Common myeloid progenitor, CD34-positive (primary cell): ENCODE measurements around the gene ATG5.
"Not testable (repeated sequence)": the region's sequence is repeated elsewhere in the genome, so short reads cannot be mapped to it uniquely, and the experiment has no call there.

Experiments
- CTCF ChIA-PET: fragments of 350-600 bp; sonication (Branson Sonifier 250); formaldehyde crosslinking; loops from one replicate; lab custom pipeline; 2021; ENCODE audit warnings: antibody characterized with exemption; lab: Charles Lee
- POLR2A ChIA-PET: fragments of 350-600 bp; sonication (Branson Sonifier 250); formaldehyde crosslinking; loops from one replicate; lab custom pipeline; 2021; ENCODE audit warnings: antibody characterized with exemption; lab: Charles Lee
- DNase-seq, 3 donors: peaks; one replicate each; pipeline versions ENCODE4 v3.0.0 to v3.0.0-alpha.2; 2013
- H3K27ac ChIP-seq, 2 experiments: 1 replicate in 1 of 2; 2 replicates in 1 of 2; pipeline ENCODE4 v1.7.0; 2013; ENCODE audit warnings: inconsistent platforms in 2 of 2, low read length in 2 of 2, mild to moderate bottlenecking in 2 of 2, low read depth in 1 of 2, moderate library complexity in 1 of 2; ENCODE audit not compliant: severe bottlenecking in 2 of 2, insufficient read depth in 1 of 2, poor library complexity in 1 of 2
- H3K27me3 ChIP-seq, 5 experiments: replicated peaks in 2 of 5; 1 replicate in 3 of 5; 2 replicates in 2 of 5; pipeline versions ENCODE4 v1.6.1 to v1.7.0; 2013; ENCODE audit warnings: low read length in 4 of 5, mild to moderate bottlenecking in 2 of 5, moderate library complexity in 2 of 5, inconsistent platforms in 1 of 5; ENCODE audit not compliant: insufficient read depth in 5 of 5, control insufficient read depth in 4 of 5
- H3K36me3 ChIP-seq, 4 experiments: 1 replicate in 2 of 4; 2 replicates in 2 of 4; pipeline versions ENCODE4 v1.6.1 to v1.7.0; 2013; ENCODE audit warnings: low read length in 3 of 4, control low read depth in 1 of 4, mild to moderate bottlenecking in 1 of 4; ENCODE audit not compliant: control insufficient read depth in 4 of 4, insufficient read depth in 4 of 4
- H3K4me1 ChIP-seq, 4 experiments: 1 replicate in 3 of 4; 2 replicates in 1 of 4; pipeline versions ENCODE4 v1.6.1 to v1.7.1; 2013; ENCODE audit warnings: low read length in 3 of 4, mild to moderate bottlenecking in 3 of 4, control low read depth in 1 of 4, inconsistent platforms in 1 of 4, moderate library complexity in 1 of 4; ENCODE audit not compliant: control insufficient read depth in 4 of 4, insufficient read depth in 4 of 4; ENCODE audit errors: control extremely low read depth in 1 of 4
- H3K4me3 ChIP-seq, 7 experiments: 1 replicate in 4 of 7; 2 replicates in 3 of 7; pipeline versions ENCODE4 v1.5.1 to v1.7.0; 2013; ENCODE audit warnings: mild to moderate bottlenecking in 7 of 7, low read length in 6 of 7, moderate library complexity in 6 of 7, inconsistent platforms in 2 of 7, low read depth in 2 of 7, control low read depth in 1 of 7; ENCODE audit not compliant: insufficient read depth in 4 of 7, control insufficient read depth in 1 of 7; ENCODE audit errors: extremely low read depth in 1 of 7
- H3K9me3 ChIP-seq, 5 experiments: 1 replicate in 4 of 5; 2 replicates in 1 of 5; pipeline versions ENCODE4 v1.6.1 to v1.7.1; 2013; ENCODE audit warnings: low read length in 4 of 5, mild to moderate bottlenecking in 2 of 5, inconsistent platforms in 1 of 5, low read depth in 1 of 5, moderate library complexity in 1 of 5; ENCODE audit not compliant: control insufficient read depth in 4 of 5, insufficient read depth in 2 of 5; ENCODE audit errors: control extremely low read depth in 1 of 5
- WGBS: methylation state at CpG from one replicate; pipeline ENCODE4 v1.1.5; 2013; ENCODE audit not compliant: insufficient coverage; 5-methylcytosine and 5-hydroxymethylcytosine counted together

Gene ATG5

DNA sequence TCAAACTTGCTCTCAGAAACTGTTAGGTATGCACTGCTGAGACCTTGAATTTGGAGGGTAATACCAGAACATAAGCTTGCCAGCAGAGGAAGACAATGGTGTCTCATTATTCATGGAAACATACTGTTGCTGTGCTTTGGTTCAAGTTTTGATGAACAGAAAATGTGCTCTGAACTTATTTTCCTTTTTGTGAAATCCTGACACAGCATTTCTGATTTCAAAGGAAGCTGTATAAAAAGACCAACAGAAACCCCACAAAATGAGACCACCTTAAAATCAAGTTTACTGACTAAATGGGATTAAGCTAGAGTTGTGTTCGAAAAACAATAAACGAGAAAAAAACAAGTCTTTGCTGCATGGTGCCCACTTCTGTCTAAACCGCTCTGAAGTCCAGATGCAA, 169.1 kb downstream of the ATG5 start:
- H3K27me3 ChIP-seq, result no peaks in the 10 kb centered on the region
- CTCF ChIA-PET, result interaction anchor here (1.3 to 1.9 kb wide), 2 partner anchors 9 to 67 kb away, joined by 4 to 8 read pairs; no protein-coding TSS in a partner anchor
- no peak overlapping the region for H3K4me3 ChIP-seq
- DNase-seq, result no peak
- no peaks in the 10 kb centered on the region for H3K9me3 ChIP-seq
- POLR2A ChIA-PET, result no interaction called here
- WGBS, result 100% methylated on average over 3 of the region's 3 CpGs
- H3K4me1 ChIP-seq, result no peaks in the 10 kb centered on the region
- H3K27ac ChIP-seq, result no peak overlapping the region
- H3K36me3 ChIP-seq, result no peaks in the 10 kb centered on the region

DNA sequence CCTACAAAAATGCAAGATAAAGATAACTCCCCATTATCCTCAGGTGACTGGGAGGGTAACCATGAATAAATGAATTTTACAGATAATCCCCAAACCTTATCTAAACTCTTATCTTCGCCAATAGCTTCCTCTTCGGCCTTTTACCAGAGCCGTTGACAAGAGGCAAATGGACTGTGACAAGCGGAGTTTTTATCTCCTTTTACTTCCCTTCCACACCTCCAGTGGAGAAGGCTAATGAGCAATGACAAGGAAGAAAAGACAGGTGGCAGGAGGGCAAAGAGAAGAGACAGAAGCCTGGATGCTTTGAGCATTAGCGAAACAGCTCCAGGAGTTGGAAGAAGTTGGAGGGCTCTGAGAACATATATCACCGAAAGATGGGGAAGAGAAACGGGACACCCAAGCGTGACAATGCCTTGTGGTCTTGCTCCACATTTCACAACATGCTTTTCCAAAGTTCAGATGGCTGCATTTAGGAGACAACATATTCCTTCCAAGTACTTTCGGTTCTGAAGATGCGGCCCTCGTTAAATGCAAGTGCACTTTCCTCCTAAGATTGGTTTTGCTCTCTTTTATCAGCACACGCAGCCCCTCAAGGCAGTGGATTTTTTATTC, 170.2 kb downstream of the ATG5 start:
- POLR2A ChIA-PET, result no interaction called here
- Histone ChIP-seq H3K4me1 (no peaks in the 10 kb centered on the region), H3K4me3 (no peak overlapping the region), H3K27me3 (no peaks in the 10 kb centered on the region), H3K27ac (no peak overlapping the region), H3K9me3 (no peaks in the 10 kb centered on the region), H3K36me3 (no peaks in the 10 kb centered on the region)
- 97% methylated on average over 8 of the region's 12 CpGs for WGBS
- CTCF ChIA-PET, result interaction anchor here (1.3 to 1.4 kb wide), 2 partner anchors 13 to 68 kb away, joined by 4 read pairs; no protein-coding TSS in a partner anchor
- no peak for DNase-seq

DNA sequence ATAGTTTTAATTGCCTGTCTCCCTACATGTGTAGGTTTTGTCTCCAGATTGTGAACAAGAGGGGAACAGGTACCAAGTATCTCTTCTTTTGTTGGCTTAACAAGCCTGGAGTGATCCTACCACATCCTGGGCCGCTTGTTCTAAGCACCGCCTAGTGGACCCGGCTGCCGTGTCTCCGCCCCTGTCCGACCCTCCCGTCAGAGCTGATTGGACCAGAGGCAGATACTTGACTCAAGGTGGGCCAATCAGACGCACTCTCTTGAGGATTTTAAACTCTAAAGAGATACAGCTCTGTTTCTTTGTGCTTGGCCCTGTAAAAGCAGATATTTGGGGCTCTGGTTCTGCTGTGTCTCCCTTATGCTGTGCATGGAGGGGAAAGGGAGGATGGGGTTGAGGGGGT, 171.2 kb downstream of the ATG5 start:
- ChIA-PET POLR2A (no interaction called here), CTCF (interaction anchor here (1.4 kb wide), 1 partner anchor 12 kb away, joined by 4 read pairs; no protein-coding TSS in a partner anchor)
- WGBS, result 99% methylated on average over 8 of the region's 8 CpGs

DNA sequence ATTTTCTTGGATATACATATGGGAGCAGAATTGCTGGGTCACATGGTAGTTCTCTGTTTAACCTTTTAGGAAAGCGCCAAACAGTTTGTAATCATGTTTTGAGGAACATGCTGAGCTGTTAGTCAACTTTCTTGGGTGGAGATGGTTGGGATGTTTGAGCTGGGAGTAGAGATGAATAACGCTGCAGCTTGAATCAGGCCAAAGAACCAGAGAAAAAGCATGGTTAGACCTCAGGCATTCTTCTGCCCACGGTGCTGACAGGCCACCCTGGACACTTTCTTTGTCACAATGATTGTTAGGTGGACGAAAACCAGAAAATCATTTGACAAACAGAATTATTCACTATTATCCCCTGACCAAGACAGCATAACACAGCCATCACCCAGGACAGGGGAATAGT, 172.6 kb downstream of the ATG5 start:
- ChIA-PET POLR2A (interaction anchor here (0.5 kb wide), 1 partner anchor 41 kb away, joined by 3 read pairs; no protein-coding TSS in a partner anchor), CTCF (interaction anchor here (0.6 to 1.1 kb wide), 2 partner anchors 8 to 144 kb away, joined by 3 to 4 read pairs; no protein-coding TSS in a partner anchor)

More for the DNA sequence above, 171.2 kb downstream of the ATG5 start:
- no peak for DNase-seq
- H3K27ac ChIP-seq, result no peak overlapping the region
- no peak overlapping the region for H3K4me3 ChIP-seq
- no peaks in the 10 kb centered on the region for H3K9me3 ChIP-seq
- H3K27me3 ChIP-seq, result no peaks in the 10 kb centered on the region
- no peaks in the 10 kb centered on the region for H3K4me1 ChIP-seq
- no peaks in the 10 kb centered on the region for H3K36me3 ChIP-seq

DNA sequence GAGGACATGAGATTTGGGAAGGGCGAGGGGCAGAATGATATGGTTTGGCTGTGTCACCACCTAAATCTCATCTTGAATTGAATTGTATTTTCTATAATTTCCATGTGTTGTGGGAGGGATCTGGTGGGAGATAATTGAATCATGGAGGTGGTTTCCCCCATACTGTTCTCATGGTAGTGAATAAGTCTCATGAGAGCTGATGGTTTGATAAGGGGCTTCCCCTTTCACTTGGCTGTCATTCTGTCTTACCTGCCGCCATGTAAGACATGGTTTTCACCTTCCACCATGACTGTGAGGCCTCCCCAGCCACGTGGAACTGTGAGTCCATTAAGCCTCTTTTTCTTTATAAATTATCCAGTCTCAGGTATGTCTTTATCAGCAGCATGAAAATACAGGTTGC, 173.1 kb downstream of the ATG5 start:
- H3K4me3 ChIP-seq, H3K36me3 ChIP-seq, H3K27me3 ChIP-seq, H3K27ac ChIP-seq, H3K9me3 ChIP-seq, DNase-seq, H3K4me1 ChIP-seq: not testable (repeated sequence)
- WGBS, result 90% methylated on average over 2 of the region's 3 CpGs
- ChIA-PET POLR2A (interaction anchor here (0.5 kb wide), 1 partner anchor 40 kb away, joined by 3 read pairs; no protein-coding TSS in a partner anchor), CTCF (interaction anchor here (0.6 to 1.1 kb wide), 2 partner anchors 9 to 143 kb away, joined by 3 to 4 read pairs; no protein-coding TSS in a partner anchor)

More for the DNA sequence above, 172.6 kb downstream of the ATG5 start:
- Histone ChIP-seq H3K4me3 (no peak overlapping the region), H3K4me1 (no peaks in the 10 kb centered on the region), H3K27ac (no peak overlapping the region), H3K9me3 (no peaks in the 10 kb centered on the region), H3K36me3 (no peaks in the 10 kb centered on the region), H3K27me3 (no peaks in the 10 kb centered on the region)
- DNase-seq, result no peak
- 100% methylated on average over 2 of the region's 4 CpGs for WGBS

DNA sequence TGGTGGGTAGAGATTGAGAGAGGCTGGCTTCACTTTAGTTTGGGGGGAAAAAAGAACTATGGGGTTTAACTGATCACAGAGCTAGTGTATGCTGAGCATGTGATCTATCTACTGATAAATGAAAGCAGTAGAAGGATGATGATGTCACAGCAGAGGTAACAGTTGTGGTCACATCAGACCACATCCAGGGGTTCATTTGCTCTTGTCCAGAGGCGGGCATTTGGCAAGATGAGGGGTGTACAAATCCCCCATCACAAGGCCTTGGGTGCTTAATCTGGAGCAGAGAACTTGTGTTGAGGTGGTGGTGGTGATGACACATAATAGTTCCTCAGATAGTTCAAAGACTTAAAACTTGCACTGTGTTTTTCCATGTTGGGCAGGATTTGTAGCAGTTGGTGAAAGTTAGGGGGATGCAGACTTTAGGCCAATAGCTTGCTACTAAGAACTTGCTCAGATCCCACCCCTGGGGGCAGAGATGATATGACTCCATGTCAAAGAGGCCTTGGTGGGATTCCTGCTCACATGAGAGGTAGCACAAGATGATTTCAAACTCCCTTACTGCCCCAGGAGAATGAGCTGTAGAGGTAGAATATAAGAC, 176.0 kb downstream of the ATG5 start:
- POLR2A ChIA-PET, result no interaction called here

DNA sequence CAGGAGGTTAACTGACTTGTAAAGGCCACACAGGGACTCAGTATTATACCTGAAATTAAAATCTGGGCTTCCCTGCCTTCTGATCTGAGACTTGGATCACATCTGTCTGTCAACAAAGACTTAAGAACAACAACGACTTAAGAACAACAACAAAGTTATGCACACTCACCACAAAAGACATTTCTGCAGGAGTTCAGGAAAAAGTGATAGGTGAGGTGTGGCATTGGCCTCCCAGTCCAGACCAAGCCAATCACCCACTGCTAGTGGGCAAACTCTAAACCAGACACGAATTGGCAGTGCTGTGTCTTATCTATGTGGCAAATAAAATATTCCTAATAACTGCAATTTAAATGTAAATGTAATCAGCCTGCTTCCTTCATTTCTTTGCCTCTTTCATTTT, 178.1 kb downstream of the ATG5 start:
- POLR2A ChIA-PET, result interaction anchor here (0.6 kb wide), 1 partner anchor 394 kb away, joined by 5 read pairs; no protein-coding TSS in a partner anchor
- no peak for DNase-seq
- Histone ChIP-seq H3K9me3 (no peaks in the 10 kb centered on the region), H3K27me3 (no peaks in the 10 kb centered on the region), H3K4me1 (peaks cover 0 to 6% (median under 1%) of the 10 kb centered on the region in 4 experiments), H3K27ac (no peak overlapping the region), H3K4me3 (no peak overlapping the region), H3K36me3 (no peaks in the 10 kb centered on the region)
- no CpG with 5 or more reads among the region's 2 CpGs for WGBS
- CTCF ChIA-PET, result interaction anchor here (2.2 kb wide), 1 partner anchor 9 kb away, joined by 8 read pairs; no protein-coding TSS in a partner anchor

More for the DNA sequence above, 176.0 kb downstream of the ATG5 start:
- Histone ChIP-seq H3K9me3 (no peaks in the 10 kb centered on the region), H3K27me3 (no peaks in the 10 kb centered on the region), H3K36me3 (no peaks in the 10 kb centered on the region), H3K4me3 (no peak overlapping the region), H3K4me1 (peaks cover 0 to 3% (median 0%) of the 10 kb centered on the region in 4 experiments), H3K27ac (no peak overlapping the region)
- WGBS, result 100% methylated on average over 1 of the region's 1 CpG
- CTCF ChIA-PET, result no interaction called here
- no peak for DNase-seq
